GM21528 (cell line): ENCODE measurements around the gene RNASE12.
A peak's percentile ranks its signal among the peaks of the same experiment; 100 is the strongest.
"Not testable (repeated sequence)": the region's sequence is repeated elsewhere in the genome, so short reads cannot be mapped to it uniquely, and the experiment has no call there.

ENCODE experiments used
- ATAC-seq: cut with Tn5 transposase; IDR thresholded peaks from one replicate; pipeline ENCODE4 v1.9.1; 2021; ENCODE audit warnings: mild to moderate bottlenecking, moderate library complexity; ENCODE audit not compliant: unreplicated experiment, low FRiP score

The RNASE12 gene, protein sequence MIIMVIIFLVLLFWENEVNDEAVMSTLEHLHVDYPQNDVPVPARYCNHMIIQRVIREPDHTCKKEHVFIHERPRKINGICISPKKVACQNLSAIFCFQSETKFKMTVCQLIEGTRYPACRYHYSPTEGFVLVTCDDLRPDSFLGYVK

DNA sequence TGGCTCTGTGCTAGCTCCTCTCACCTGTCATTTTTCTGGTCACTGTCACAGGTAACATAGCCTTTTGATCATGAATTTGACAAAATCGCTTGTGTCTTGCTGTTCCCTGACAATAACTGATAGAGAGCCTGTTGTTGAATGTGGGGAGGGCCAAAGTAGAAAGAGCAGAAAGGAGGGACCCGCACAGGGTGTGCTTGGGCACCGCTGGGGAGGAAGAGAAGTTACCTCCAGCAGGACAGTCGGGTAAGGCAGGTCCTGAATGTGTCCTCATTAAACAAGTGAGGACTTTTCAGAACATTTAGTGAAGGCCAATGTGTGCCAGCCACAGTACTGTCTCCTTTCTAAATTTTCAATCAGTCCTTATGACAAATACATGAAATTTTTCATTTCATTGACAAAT lies at the start of gene RNASE12:
TSS of gene RNASE12 (minus strand) at position 142 of the 400 bp plus-strand sequence. CDS start 653 bp downstream, outside the sequence.
- ATAC-seq, result no peak

DNA sequence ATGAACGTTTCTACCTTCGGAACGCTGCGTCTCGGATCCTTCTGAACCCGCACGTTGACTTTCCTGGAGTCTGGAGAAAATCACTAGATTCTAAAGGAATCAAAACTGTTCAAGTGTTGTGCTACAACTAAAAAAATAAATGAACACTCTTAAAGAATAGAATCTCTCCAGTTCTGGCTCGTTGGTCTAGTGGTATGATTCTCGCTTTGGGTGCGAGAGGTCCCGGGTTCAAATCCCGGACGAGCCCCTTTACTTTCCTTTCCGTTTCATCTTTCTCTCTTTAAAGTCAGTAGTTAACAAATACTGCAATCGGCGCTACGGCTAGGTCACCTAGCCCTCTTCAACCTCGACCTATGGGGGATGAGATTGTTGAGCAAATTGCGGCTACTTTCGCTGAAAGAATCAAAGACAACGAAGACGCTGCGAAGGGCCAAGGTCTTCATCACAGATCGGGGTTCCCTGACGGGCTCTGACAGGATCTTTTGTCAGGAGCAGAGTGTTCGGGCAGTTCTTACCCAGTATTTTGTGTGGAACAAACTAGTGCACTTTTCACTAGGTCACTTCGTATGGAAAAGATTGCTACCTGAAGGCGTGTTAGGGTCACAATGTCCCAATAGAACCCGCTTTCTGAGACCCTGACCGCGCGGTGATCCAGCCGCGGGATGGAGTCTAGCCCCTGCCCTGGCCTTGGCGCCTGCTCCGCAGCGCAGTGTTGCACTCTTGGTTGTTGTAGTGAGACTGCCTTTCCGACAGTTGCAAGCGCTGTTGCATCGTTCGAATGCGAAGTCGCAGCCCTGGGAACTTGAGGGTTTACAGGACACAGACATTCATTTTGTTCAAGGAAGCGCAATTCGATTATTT lies 41.9 kb upstream of the RNASE12 start:
- peak; percentile 58 for ATAC-seq

DNA sequence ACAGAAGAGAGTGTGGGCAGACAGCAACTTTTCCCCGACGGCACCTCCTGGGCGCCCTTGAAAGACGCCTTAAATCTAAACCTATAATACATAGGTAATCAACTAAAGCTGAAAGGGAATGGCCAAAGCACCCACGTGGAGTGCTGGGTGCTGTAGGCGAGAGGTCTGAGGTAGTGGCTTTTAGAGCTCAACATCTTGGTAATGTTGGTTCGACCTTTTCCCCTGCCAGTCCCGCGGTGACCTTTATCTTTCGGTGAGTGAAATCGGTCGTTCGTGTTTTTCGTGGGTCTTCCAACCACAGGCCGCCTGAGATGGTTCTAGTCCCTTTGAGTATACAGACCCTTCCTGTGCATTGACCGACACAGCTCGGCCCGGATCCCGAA lies 41.3 kb upstream of the RNASE12 start:
- peak; percentile 11 for ATAC-seq

DNA sequence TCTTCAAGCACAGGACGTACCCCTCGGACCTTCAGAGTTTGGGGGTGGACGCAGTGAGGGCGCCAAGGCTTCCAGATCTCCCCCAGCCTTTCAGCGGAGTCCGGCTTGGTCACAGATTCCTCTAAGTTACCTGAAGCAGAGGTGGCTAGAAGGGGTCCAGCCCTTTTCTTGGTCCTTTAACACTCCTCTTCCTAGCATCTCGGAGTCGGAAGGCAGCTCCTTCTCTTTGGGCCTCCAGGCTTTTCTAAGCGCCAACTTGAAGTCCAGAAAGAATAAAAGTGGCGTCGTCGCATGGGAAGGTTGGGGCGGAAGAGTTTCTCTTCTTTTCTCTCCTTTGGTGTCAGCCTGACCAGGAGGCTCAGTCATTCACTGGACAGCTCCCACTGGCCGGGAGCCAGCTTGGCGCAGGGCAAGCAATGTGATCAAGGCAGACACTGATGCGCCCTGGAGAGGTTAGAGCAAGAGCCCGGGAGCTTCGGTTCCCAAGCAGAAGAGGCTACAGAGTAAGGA lies 40.8 kb upstream of the RNASE12 start:
- no peak for ATAC-seq

DNA sequence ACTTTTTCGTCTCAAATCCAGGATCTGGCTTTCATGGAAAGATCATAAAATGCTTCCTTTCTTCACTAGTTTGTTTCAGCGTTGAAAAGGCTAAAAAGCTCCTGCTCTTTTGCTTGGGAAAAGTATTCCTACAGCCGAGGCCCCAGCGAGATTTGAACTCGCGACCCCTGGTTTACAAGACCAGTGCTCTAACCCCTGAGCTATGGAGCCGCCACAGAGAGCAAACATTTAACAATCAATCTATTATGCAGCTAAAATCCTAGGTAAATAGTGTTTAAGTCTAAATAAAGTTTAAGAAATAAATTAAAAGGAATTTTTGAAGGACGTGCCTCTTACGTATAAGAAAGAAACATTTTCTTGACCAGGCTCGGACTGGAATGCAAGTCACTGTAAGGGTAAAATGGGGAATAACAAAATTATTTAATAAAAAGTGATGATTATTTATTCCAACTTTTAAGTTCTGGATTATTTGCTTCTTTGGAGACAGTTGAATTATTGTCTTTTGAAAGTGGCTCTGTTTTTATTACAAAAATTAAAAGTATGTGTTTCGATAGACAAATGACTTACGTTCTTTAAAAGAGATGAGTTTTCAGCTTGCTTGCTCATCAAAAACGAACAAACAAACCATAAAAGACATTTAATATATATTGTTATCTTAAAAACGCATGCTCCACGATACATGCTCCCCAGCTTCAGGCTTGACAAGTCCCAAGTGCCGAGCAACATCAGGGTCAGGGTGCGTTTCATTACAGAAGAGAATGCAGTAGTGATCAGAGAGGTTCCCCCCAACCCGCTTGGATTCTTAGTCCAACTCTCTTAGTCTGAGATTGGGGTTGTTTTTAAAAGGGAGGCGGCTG lies 40.1 kb upstream of the RNASE12 start:
- no peak for ATAC-seq

DNA sequence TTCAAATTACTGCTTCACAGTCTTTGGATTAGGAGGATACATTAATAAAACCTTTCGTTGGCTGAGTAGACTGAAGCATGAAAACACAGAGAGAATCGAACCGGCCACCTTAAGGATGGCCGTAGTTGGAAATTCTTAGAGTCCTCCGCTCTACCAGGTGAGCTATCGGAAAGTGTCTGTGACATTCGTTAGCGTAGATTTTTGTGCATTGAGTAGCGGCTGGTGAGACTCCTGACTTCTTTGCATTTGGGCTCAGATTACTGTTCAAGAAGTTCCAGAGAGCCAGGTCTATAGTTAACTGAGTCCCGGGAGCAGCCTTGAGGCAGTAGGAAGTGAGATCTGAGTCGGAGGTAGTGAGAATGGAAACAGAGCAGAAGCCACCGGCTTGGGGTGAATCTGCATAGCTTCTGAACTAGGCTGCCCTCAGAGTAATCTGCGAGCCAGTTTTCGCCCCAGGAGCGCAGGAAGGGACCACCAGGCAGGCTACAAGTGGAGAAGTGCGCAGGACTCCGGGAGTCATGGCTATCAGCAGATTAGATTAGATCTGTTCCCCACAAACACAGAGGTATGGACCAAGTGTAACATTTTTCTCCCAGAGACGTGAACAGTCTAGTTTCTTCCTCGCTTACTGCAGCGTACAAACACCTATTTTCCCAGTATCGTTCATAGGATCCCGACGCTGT lies 39.3 kb upstream of the RNASE12 start:
- ATAC-seq, result no peak

DNA sequence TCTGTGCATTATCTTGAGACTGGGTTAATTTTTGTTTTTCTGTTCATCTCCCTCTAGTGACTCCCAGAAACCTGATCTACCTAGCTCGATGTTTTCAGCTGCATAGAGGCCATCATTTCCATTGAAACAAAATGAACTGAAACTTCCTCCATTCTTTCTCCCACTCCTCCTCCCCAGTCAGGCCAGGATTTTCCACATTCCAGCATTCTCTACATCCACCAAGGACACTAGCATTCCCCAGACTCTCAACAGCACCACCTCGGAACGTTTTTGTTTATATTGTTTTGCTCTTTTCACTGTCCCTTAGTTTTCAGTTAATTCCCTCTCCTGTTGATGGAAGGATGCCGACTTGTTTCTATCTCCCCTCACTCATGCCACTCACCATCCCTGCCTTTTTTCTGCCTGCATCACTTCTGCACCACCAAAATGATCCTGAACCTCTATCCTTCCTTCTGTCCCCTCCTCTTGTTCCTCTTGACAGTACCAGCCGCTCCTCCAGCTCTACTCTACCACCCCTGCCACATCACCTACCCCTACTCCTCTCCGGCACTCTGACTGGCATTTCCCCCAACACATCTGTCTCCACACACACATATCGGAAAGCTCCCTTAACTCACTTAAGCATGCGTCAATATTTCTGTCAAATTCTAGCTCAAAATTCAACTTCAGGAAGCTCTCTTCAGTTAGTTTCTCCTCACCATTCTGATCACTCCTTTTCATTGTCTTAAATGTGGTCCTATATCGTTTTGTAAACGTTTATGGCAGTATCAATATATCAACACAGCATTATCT lies 37.1 kb upstream of the RNASE12 start:
- ATAC-seq, result no peak

DNA sequence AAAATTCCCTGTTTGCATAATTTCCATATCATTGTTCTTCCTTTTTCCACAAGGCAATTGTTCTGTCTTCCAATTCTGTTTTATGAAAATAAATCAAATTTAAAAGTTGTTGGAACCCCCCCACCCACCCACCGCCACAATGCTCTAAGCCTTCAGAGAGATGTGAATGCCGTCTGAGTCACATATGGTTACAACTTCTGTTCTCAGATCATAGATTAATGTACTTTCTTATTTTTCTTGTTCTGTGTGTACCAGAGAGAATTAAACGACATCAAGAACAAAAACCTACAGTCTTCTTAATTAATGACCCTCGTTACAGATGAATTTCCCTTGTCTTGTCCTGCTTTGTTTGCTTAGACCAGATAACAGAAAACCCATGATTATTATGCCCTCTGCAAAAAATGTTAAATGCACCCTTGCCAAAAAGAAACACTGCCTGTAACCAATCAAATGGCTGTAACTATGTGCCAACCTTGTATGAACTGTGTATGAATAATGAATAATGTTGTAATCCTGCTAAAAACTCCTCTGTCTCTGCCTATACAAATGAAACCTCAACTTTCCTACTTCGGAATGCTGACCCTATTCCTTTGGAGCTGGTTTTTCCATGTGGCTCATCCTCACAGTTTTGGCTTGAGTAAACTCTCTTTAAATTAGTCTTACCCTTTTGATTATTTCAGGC lies 36.3 kb upstream of the RNASE12 start:
- ATAC-seq, result no peak

DNA sequence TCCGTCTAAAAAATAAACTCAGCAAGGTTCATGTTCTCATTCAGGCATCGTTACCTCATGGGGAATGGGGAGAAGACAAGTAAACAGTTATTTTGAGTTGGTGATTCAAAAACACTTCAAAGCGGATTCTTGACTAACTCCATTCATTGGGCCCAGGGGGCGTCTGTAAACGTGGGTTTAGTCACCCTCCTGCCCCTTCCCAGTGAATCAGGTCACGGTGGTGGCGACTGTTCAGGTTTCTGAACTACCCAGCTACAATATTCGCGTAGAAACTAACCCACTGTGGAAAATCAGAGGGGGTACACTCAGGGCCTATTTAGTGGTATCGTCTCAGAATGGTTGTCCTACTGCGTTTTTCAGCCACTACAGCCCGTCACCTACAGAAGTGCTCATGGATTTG lies 35.1 kb upstream of the RNASE12 start:
- ATAC-seq, result no peak

DNA sequence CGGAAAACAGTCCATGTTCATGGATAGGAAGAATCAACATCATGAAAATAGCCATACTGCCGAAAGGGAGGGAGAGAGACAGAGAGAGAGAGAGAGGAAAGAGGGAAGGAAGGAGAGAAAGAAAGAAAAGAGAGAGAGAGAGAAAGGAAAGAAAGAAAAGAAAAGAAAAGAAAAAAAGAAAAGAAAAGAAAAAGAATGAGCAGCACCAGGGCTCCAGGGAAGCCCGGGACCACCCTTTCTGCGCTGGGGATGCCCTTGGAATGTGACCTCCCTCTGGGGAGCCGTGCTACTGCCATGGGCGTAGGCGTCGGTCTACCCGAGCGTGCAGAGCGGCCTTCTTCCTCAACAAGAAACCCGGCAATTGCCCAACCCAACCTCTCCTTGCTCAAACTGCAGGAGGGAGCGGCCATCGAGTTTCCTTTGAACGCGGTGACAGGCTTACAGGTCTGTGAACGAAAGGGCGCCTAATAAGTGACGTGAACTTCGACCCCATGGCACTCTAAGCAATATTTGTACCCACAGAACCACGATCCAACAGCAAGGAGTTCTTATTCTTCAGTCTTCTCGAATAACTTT lies 33.4 kb upstream of the RNASE12 start:
- peak; percentile 45 for ATAC-seq

DNA sequence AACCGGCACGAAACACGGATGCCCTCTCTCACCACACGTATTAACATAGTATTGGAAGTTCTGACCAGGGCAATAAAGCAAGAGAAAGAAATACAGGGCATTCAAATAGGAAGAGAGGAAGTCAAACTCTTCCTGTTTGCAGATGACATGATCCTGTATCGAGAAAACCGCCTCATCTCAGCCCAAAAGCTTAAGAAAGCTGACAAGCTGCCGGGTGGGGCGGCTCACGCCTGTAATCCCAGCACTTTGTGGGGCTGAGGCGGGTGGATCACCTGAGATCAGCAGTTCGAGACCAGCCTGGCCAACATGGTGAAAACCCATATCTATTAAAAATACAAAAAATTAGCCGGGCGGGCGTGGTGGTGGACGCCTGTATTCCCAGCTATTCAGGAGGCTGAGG lies 32.6 kb upstream of the RNASE12 start:
- no peak for ATAC-seq

DNA sequence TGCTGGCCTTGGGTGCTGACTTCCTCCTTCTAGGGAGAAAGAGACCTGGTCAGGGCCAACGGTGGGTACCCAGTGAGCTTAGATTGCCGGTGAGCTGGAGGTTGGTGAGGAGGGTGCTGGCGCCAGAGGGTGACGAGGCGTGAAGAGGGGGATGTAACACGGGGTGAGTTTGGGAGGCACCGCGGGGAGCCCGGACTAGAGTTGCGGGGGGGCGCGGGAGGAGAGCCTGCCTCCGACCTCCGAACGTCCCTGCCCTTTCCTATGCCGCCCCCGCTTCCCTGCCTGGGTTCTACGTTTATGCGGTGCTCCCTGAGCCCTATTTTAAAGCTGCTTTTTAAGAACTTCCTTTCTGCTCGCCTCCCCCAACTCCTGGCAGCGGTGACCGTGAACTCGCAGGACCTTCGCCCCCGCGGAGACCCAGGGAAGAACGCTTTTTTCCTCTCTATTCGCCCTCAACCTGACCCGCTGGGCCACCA lies 31.7 kb upstream of the RNASE12 start:
- ATAC-seq, result no peak

DNA sequence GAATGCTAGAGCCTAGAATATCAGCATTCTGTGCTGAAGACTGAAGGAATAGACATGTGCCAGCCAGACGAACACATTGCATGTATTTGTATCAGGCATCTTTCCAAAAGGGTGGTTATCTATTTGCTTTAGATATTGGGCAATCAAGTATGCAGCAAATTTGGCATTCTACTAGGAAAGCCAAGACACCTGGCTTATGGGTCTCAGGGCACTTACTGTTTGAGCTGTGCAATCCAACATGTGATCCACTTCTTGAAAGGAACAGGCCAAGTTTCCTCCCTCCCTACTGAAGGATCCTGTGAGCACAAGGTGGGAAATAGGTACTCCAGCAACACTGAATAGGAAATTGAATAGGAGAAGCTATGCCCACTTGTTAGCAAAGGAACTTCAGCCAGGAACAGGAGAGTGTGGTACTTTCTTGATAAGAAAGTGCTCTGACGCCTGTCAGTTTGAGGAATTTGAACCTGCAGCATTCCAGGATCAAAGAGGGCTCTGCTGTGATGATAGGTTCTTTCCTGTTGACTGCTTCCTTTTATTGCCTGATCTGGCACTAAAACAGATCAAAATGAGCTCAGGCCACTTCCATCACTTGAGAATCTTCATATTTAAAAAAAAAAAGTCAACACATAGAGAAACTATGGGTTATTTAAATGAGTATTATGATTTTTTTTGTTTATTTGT lies 29.8 kb upstream of the RNASE12 start:
- no peak for ATAC-seq

DNA sequence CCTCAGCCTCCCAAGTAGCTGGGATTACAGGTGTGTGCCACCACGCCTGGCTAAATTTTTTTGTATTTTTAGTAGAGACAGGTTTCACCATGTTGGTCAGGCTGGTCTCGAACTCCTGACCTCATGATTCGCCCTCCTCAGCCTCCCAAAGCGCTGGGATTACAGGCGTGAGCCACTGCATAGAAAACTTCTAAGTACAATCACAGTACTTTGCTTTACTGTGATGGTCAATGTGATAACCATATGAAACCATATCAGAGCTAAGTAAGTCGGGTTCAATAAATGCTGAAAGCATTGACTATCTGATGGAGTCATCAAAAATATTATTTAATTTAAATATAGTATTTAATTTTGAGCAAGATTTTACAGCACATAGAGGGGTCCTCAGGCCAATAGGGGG lies 28.5 kb upstream of the RNASE12 start:
- not testable (repeated sequence) for ATAC-seq

DNA sequence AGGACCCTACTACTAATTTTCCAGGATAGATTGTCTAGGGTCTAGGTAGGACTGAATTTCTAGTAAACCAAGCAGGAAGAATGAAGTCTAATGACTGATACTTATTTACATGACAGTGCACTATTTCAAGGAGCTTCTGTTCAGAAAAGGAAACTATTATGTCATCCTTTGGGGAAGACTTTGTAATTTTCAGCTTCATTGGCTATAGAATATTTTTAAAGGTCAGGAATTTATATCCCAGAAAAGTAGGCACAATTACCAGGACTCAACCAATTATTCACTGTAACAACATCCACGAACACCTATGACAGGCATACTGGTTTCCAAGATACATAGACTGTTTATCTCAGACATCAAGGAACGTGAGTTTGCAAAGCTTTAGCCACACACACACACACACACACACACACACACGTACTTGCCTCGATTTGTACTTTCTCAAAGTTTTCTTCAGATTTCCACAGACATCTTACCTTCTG lies 27.1 kb upstream of the RNASE12 start:
- ATAC-seq, result no peak

DNA sequence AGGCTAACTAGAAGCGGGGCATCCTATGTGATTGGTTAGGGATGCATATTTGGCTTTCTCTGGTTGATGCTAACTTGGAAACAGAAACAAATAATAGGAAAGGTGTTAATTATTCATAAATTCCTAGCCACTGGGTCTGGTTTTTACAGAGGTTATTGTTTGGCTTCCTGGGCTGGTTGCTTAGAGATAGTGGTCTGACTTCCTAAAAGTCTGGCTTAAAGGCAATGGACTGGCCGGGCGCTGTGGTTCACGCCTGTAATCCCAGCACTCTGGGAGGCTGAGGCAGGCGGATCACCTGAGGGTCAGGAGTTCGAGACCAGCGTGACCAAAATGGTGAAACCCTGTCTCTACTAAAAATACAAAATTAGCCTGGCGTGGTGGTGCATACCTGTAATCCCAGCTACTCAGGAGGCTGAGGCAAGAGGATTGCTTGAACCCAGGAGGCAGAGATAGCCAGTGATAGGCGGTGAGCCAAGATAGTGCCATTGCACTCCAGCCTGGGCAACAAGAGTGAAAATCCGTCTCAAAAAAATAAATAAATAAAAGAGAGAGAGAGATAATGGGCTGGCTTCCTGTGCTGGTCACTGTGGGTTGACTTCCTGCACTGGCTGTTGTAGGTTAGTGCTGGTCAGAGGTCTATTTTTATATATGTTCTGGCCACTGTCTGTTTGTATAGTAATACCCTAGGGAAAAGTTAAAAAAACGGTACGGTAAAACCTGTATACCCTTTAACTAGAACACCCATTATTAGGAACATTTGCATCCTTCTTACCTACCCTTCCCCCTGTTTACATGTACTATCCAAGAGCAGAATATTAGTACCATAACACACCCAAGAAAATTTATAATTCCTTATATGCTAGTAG lies 26.2 kb upstream of the RNASE12 start:
- ATAC-seq, result no peak

DNA sequence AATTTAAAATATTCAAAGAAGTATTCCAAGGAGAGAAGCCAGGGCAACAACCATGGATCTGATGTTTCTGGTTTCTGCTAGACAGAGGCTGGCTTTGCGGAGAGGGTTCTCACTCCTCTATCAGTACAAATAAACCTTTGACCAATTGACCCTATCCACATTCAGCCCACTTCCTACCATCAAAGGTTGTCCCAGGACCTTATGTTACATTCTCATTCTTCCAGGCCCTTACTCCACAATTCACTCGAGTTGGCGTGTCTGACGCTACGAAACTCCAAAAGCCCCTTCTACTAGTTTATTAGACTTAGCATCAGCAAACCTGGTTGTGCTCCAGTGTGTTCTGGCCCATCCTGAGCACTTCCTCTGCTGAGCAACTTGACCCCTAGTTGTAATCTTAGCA lies 24.8 kb upstream of the RNASE12 start:
- no peak for ATAC-seq
